Fibroblast of peridontal ligament (primary cell): Measurements from ENCODE around the gene NEDD4L.

Experiments
- DNase-seq: peaks from one replicate; pipeline ENCODE4 v3.0.0-alpha.2; 2010; ENCODE audit errors: extremely low read depth

NEDD4L gene

GRCh38 chr18:58180738-58181353, 136.8 kb downstream of the NEDD4L start:
- peak; percentile 64 for DNase-seq

GRCh38 chr18:58181988-58182387, 138.0 kb downstream of the NEDD4L start:
- DNase-seq, result no peak

- DNase-seq, result no peak
These were observed 139.2 kb downstream of the NEDD4L start for GRCh38 chr18:58183226-58183625.

- DNase-seq, result peak; percentile 46
These were observed 142.4 kb downstream of the NEDD4L start for GRCh38 chr18:58186258-58186948.

GRCh38 chr18:58187674-58188073, 143.6 kb downstream of the NEDD4L start:
- no peak for DNase-seq

GRCh38 chr18:58188996-58189395, 145.0 kb downstream of the NEDD4L start:
- DNase-seq, result no peak

GRCh38 chr18:58190842-58191530, 147.0 kb downstream of the NEDD4L start:
- DNase-seq, result no peak

- no peak for DNase-seq
These were observed 147.6 kb downstream of the NEDD4L start for GRCh38 chr18:58191626-58192025.

GRCh38 chr18:58192519-58192918, 148.5 kb downstream of the NEDD4L start:
- no peak for DNase-seq

GRCh38 chr18:58194028-58194427, 150.0 kb downstream of the NEDD4L start:
- no peak for DNase-seq

- no peak for DNase-seq
These were observed 151.3 kb downstream of the NEDD4L start for GRCh38 chr18:58195278-58195765.

- no peak for DNase-seq
These were observed 152.1 kb downstream of the NEDD4L start for GRCh38 chr18:58196164-58196563.

- no peak for DNase-seq
These were observed 153.2 kb downstream of the NEDD4L start for GRCh38 chr18:58196881-58197872.

- DNase-seq, result no peak
These were observed 157.2 kb downstream of the NEDD4L start for GRCh38 chr18:58201268-58201667.

- DNase-seq, result no peak
These were observed 158.0 kb downstream of the NEDD4L start for GRCh38 chr18:58201733-58202730.

GRCh38 chr18:58204776-58205442, 160.9 kb downstream of the NEDD4L start:
- no peak for DNase-seq

- DNase-seq, result peak; percentile 60
These were observed 161.6 kb downstream of the NEDD4L start for GRCh38 chr18:58205443-58206160.

GRCh38 chr18:58207520-58208152, 163.6 kb downstream of the NEDD4L start:
- DNase-seq, result no peak
